Activated naive CD8-positive, alpha-beta T cell treated with anti-CD3 and anti-CD28 coated beads, Interleukin-2, amount 50 U/mL, for 24 hours (primary cell): Measurements from ENCODE around the gene TNFRSF13B.
"Not testable (repeated sequence)": the region's sequence is repeated elsewhere in the genome, so short reads cannot be mapped to it uniquely, and the experiment has no call there.

Experiments used
- ATAC-seq: fragments of 150-1000 bp; cut with Tn5 transposase; one replicate; pipeline ENCODE4 v1.10.0; 2021
- DNase-seq: peaks from one replicate; pipeline ENCODE4 v3.0.0; 2021
- H3K27ac Mint-ChIP-seq: one replicate; pipeline ENCODE4 v1.8.0; 2021; ENCODE audit warnings: mild to moderate bottlenecking, mixed read lengths
- H3K27me3 Mint-ChIP-seq: one replicate; pipeline ENCODE4 v1.8.0; 2021; ENCODE audit warnings: mixed read lengths
- H3K36me3 Mint-ChIP-seq: one replicate; pipeline ENCODE4 v1.8.0; 2021; ENCODE audit warnings: low read depth, mixed read lengths
- H3K4me1 Mint-ChIP-seq: one replicate; pipeline ENCODE4 v1.8.0; 2021; ENCODE audit warnings: mixed read lengths
- H3K4me3 Mint-ChIP-seq: one replicate; pipeline ENCODE4 v1.8.0; 2021; ENCODE audit warnings: mild to moderate bottlenecking, moderate library complexity, mixed read lengths
- H3K9me3 Mint-ChIP-seq: one replicate; pipeline ENCODE4 v1.8.0; 2021; ENCODE audit warnings: mixed read lengths

The TNFRSF13B gene

GRCh38 chr17:16893527-16893926, 78.4 kb downstream of the TNFRSF13B start:
- not testable (repeated sequence) for H3K9me3 Mint-ChIP-seq, DNase-seq, H3K27ac Mint-ChIP-seq, ATAC-seq, H3K36me3 Mint-ChIP-seq, H3K4me3 Mint-ChIP-seq, H3K27me3 Mint-ChIP-seq, H3K4me1 Mint-ChIP-seq

- not testable (repeated sequence) for DNase-seq, H3K4me1 Mint-ChIP-seq, H3K4me3 Mint-ChIP-seq, H3K36me3 Mint-ChIP-seq, H3K27me3 Mint-ChIP-seq, H3K9me3 Mint-ChIP-seq, H3K27ac Mint-ChIP-seq, ATAC-seq
Observed at GRCh38 chr17:16892876-16893454, 79.0 kb downstream of the TNFRSF13B start.

- H3K4me1 Mint-ChIP-seq = no peaks in the 10 kb centered on the region
- no peaks in the 10 kb centered on the region for H3K9me3 Mint-ChIP-seq
- H3K27me3 Mint-ChIP-seq = no peaks in the 10 kb centered on the region
- no peak for DNase-seq
- H3K27ac Mint-ChIP-seq = no peak overlapping the region
- H3K36me3 Mint-ChIP-seq = no peaks in the 10 kb centered on the region
- no peak for ATAC-seq
- no peak overlapping the region for H3K4me3 Mint-ChIP-seq
Observed at GRCh38 chr17:16889088-16889465, 82.8 kb downstream of the TNFRSF13B start.
